HG03342 (cell line): ENCODE data around the gene RACGAP1.

Experiments
- ATAC-seq: cut with Tn5 transposase; IDR thresholded peaks from one replicate; pipeline ENCODE4 v1.9.1; 2021; ENCODE audit warnings: mild to moderate bottlenecking, moderate library complexity; ENCODE audit not compliant: unreplicated experiment

RACGAP1 gene

DNA sequence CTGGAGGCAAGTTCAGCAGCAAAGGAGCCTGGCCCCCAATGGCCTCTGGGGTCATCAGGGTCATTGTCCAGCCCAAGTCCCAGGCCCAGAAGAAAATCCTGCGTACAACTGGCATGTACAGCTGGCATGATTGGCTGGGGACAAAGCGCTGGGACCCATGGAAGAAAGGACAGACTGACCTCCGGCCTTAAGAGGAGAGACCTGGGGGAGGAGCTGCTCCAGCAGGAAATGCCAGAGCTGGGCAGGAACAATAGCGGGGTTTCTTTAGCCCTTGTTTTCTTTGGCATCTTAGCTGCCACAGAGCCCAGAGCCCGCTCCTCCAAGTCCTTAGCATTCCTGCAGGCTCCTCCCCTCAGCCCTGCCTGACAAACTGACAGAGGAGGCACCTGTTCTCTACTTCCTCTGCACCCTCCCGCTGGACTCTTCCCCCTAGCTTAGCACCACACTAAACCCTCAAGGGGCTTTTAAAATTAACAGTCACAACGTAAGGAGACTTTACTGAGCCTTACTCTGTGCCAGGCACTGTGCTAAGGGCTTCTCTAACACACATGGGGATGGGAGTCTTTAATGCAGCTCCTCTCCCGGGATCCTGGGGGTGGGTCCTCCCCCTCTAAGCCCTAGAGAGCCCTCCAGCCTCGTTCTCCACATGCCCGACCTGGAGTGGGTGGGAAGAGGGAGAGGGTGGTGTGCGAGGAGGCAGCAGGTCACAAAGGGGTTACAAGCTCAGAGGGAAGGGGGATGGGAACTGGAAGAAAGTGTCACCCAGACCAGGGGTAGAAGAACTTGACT lies 65.4 kb downstream of the RACGAP1 start:
- ATAC-seq: no peak

DNA sequence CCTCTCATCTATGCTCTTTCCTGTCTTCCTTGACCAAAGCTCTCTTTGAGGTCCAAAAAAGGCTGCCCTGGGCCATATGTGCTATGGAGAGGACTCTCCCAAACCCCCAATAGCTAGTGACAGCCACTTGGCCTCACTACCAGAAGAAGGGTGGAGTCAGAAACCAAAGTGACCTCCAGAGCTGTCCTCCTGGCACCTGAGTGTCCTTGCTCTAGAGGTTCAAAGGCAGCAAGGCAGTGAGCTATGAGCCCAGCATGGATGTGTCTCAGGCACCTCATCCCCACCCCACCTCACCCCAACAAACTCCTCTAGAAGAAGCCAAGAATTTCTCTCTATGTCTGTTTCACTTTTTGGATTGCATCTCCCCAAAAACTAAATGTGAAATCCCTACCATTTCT lies 67.7 kb downstream of the RACGAP1 start:
- ATAC-seq: no peak

DNA sequence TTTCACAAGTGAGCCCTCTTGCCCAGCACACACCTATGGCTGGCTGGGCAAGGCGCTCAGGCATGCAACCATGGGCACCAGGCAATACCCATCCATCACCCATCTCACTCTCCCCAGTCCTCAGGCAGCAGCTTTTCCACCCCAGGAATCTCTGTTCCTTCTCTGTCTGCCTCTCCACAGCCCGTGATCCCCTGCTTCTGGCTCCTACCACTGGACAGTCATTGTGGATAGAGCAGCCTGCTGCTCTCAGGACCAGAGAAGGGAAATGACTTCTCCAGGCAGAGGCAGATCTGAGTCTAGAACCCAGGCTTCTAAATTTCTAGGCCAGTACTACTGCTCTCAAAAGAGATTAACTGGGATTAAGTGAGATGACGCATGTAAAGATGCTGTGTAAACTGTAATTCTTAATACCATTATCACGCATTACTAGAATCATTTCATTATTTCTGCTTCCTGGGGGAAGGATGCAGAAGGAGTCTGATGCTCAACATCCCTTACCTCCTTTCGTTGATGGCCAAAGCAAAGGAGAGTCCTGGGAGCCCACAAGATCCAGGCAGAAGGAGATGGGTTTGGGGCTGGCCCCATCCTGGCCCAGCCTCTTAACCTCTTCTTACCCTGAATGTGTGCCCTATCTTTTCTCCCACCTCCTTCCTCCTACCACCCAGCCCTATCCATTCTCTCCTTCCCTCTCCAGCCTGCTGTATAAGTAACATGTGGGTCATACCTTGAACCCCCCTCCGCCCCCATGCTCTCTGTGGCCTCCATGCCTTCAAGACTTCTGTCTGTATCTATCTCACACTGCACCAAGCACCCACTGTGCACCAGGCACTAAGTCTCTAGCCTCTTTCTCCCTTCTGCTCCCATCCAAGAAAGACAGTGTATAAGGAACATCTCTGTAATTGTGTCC lies 68.4 kb downstream of the RACGAP1 start:
- no peak for ATAC-seq

DNA sequence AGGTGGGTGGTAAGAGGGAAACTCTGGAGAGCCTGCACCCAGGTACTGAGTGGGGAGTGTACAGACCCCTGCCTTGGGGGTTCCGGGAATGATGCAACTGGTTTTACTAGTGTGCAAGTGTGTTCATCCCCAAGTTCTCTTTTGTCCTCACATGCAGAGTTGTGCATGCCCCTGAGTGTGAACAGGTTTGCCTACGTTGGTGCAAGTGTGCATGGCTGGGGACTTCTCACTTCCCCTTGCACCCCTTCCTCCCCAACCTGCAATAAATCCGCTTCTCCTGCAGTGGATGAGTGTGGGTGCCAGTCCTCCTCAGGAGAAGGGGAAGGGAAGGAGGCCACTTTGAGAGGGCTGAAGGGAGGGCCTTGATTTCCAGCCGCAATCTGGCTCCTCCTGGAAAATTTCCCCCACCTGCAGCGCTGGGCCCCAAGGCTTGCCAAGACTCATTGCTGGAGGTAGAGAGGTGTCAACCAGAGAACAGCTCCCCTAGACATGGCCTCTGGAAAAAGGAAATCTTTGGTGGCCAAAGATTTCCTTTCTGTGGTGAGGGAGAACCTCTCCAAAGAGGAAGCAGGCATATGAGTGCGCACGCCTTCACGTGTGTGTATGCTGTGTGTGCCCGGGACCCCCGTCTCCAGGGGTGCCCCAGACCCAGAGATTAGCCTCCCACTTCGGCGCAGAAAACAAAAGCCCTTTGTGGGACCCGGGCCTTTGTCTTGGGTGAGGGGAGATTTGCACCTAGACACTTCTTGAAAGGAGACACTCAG lies 69.2 kb downstream of the RACGAP1 start:
- ATAC-seq: no peak

DNA sequence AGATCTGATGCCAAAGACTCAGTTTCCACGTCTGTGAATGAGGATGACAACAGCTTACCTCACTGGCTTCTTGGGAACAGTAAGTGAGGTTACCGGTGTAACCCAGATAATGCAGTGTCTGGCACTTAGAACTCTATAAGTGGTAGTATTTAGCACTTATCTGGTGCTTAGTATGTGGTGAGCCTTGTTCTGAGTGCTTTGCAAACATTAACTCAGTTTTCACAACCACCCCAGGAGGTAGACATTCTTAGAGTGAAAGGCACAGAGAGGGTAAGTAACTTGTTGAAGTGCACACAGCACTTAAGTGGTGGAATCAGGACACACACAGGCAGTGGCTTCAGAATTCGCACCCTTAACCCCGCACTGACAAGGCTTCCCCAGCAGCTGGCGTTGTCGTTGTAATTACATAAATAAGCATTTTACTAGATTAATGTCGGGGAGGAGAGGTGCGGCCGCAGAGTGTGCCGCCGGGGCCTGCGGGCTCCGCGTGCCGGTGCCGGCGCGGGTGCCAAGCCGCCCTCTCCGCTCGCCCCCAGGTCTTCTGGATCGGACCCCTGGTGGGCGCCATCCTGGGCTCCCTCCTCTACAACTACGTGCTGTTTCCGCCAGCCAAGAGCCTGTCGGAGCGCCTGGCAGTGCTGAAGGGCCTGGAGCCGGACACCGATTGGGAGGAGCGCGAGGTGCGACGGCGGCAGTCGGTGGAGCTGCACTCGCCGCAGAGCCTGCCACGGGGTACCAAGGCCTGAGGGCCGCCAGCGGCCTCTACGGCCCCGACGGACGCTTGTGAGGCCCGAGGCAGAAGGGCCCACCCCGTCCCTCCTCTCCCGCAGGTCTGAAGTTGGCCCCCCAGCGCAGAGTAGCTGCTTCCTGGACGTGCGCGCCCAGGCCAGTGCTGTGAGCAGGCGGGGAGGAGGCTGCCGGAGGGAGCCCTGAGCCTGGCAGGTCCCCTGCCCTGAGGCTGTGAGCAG lies 70.1 kb downstream of the RACGAP1 start:
- ATAC-seq: no peak

DNA sequence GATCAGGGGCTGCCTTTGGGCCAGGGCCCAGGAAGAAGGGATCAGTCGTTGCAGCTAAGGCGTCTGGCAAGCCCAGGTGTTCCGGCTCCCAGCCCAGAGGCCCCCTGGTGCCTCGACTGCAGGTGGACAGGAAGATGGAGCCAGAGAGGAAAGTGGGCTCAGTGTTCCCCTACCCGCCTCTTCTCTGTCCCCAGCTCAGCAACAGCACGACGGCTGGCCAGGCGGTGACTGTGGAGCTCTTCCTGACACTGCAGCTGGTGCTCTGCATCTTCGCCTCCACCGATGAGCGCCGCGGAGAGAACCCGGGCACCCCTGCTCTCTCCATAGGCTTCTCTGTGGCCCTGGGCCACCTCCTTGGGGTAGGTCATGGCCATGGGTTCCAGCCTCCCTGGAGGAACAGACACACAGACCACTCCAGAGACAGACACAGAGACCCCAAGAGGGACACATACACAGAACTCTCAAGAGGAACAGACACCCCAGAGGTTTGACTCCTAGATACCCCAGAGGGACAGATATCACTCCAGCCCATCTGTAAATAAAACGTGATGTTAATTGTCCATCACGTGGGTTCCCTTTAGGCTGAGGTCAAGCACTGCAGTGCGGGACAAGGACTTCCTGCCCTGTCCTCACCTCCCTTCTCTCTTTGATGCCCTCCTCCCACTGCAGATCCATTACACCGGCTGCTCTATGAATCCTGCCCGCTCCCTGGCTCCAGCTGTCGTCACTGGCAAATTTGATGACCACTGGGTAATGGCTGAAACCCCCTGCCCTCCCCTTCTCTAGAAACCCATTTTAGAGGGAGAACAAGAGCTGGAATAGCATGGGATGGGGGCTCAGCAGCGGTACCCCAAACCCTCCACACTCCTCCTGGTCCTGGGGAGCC lies 71.1 kb downstream of the RACGAP1 start:
- no peak for ATAC-seq

DNA sequence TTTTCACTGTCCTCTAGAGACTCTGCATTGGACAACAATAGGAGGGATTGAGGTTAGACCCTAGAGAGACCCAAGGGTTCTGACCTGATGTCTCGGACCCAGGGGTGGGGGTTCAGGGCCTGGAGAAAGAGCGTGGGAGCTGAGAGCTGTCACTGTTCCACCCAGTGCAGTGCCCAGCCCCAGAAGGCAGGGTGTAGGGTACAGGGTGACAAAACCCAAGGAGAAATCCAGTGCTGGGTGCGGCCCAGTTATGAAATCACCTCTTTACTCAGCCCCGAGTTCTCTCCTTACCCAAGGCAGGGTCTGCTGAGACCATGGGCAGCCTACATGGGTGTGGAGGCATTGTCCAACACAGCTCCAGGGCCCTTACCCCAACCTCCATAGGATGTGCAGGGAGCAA lies 72.1 kb downstream of the RACGAP1 start:
- ATAC-seq: no peak

DNA sequence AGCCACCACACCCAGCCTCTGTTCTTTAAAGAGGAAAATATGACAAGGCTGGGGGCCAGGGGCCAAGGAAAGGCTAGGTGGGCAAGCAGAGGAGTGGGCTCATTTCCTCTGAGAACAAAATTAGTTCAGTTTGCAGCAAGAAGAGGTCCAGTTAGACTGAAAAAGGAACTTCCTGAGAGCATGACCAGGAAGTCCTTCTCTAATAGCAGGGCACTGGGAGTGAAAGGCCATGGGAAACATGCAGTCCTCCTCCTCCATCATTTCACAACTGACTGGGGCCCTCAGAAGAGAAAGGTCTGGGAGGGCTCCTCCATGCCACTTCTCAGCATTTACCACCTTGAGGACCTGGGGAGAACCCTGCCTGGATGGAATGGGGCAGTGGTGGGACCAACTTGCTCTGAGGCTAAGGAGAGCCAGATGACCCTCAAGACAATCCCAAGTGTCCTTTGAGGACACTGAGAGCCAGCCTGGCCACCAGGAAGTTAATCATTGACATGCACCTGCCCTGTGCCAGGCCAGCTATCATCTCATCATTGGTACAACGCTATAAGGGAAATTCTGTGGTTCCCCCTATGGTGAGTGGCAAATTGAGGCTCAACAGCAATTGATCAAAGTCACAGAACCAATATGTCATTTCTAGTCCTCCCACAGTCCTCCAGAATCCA lies 72.8 kb downstream of the RACGAP1 start:
- no peak for ATAC-seq

DNA sequence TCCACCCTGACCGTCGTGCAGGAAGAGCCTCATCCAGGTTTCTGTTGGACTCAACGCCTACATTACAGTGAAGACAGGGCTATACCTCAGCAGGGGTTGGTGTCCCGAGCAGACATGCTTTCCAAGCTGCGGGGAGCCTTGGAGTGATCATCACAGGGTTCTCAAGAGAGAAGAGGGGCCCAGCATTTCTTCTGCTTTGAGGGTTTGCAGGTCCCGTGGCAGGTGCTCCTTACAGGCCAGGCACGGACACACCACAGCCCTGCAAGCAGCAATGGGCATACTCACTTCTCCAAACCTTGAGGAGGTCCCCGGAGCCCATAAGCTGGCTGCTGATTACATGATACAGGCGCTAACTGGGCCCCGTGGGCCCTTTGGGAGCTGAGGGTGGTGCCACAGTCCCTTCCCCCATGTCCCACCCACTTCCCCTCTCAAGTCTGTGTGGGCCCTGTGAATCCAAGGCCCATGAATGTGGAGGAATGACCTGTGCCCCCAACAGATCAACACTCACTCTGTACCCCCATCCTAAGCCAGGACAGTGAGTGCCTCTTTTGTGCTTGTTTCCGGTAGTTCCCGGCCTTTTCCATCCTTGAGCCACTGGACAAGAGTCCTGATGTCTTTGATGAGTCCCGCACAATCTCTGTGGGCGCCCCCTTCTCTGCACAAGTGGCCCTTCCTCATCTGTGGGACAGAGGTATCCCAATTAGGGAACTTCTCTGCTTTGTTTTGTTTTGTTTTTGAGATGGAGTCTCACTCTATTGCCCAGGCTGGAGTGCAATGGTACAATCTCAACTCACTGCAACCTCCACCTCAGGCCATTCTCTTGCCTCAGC lies 73.7 kb downstream of the RACGAP1 start:
- ATAC-seq: no peak

DNA sequence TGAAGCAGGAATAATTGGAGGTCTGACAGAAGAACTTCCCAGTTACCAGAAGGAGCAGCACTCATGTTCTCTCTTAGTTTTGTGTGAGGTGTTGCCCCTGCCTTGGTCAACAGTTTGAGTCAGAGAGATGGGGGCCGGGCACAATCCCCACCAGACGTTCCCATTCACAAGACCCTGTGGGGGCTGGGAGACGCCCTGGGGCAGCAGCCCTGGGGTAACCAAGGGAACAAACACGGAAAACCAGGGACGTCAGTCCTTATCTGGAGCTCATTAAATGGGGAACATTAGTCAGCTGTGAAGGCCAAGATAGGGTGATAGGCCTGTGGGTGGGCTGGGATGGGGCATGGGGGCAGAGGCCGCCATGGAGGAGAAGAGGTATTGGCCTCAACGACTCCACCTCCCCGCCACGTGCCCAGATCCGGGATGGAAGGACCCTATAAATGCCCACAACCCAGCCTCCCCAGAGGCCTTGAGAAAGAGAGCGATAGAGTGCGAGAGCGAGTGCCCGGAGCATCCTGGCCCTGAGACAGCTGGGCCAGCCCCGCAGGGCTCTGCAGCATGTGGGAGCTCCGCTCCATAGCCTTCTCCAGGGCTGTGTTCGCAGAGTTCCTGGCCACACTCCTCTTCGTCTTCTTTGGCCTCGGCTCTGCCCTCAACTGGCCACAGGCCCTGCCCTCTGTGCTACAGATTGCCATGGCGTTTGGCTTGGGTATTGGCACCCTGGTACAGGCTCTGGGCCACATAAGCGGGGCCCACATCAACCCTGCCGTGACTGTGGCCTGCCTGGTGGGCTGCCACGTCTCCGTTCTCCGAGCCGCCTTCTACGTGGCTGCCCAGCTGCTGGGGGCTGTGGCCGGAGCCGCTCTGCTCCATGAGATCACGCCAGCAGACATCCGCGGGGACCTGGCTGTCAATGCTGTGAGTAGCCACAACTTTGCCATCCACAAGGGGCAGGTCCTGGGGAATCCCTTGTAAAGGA lies 74.7 kb downstream of the RACGAP1 start, which contains the start of gene AQP2:
Gene AQP2, plus strand, starts transcription at position 465 of the 979 bp plus-strand sequence. Its CDS starts 94 bp downstream, at position 559.
- ATAC-seq: no peak

DNA sequence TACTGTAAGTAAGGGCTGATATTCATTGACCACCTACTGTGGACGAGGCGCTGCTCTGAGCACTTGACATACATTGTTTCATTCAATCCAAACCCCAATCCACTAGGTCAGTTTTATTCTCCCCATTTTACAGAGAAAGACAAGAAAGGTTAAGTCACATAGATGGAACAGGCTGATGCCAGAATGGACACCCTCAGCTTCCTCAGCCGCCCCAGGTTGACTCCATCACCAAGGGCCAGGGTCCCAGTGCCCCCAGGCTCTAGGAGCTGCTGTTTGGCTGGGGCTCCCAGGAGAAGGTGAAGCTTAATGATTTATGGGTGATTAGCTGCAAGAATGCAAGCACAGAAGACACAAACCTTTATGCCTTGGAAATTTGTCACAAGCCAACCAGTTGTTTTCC lies 75.4 kb downstream of the RACGAP1 start:
- ATAC-seq: no peak

DNA sequence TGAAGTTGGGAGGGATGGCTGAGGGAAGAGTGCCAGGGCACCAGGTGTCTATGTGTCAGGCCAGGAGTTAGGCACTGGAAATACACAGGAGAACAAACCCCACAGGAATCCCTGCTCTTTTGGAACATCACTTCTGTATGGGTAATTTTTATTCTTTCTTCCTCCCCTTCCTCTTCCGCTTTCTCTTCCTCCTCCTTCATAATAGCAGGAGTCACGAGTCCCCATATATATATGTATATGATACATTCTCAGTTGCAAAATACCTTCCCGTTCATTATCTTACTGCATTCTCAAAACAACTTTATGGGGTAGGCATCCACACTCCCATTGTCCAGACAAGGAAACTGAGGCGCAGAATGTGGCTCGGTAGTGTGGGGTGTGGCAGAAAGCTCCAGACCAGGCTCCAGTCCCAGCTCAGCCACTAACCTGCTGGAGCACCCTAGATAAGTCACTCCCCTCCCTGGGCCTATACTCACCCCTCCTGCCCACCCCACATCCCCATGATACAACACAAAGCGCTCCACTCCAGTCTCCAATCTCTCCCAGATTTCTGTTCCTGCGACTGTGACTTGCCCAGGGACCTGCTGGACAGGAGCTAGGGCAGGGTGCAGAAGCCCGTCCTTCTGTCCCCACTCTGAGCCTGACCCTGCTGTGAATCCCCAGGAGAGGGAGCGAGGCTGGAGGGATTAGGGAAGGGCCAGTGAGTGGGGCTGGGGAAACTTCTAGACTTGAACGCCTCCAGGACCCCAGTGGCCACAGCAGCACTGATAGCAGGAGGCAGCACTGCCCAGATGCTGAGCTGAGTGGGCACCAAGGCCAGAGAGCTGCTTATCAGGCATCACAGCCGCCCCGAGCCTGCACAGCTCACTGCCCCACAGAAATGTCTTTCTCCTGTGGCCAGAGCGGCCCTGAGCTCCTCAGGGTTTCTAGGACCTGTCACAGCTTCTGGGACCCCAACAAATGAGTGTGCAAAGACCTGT lies 76.1 kb downstream of the RACGAP1 start:
- ATAC-seq: no peak

DNA sequence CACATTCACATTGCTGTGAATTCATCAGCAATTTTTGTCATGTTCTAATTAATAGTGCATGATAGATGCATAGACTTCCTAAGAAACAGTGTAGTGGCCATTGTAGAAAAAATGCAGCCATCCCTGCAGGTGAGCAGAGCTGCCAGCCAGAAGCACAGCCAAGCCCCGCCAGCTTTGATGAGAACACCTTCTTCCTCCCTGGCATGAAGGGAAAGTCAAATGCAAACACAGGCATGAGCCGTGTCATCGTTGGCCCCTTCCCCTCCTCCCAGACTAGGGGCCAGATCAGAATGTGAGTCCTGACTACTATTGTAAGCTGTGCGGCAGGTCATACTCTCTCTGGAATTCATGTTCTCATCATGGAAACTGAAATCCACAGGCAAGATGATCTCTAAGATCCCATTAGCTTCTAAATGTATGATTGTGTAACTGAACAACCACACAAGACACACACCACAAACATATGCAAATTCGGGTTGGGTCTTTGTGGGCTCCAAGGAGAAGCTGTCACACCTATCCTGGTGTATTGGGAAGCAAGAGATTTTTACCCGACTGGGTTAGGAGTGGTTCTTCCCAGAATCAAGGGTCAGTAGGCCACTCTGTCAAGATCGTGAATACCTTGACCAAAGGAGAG lies 77.6 kb downstream of the RACGAP1 start:
- no peak for ATAC-seq

DNA sequence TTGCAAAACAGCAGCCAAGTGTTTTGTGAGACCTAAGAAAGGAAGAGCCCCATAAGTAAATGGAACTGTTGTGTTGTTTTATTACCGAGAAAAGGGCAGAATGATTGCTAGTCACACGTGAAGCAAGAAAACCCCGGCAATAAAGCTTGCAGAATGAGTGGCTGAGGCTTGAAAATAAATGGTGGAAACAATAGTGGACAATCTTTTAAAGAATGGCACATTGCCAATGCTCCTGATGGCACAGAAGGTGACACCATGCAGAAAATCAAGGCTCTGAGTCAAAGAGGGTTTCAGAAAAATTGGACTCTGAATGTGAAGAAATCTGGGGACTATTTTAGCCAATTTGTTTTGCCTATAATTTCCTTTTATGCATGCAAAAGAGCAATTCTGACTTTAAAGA lies 78.8 kb downstream of the RACGAP1 start:
- no peak for ATAC-seq

DNA sequence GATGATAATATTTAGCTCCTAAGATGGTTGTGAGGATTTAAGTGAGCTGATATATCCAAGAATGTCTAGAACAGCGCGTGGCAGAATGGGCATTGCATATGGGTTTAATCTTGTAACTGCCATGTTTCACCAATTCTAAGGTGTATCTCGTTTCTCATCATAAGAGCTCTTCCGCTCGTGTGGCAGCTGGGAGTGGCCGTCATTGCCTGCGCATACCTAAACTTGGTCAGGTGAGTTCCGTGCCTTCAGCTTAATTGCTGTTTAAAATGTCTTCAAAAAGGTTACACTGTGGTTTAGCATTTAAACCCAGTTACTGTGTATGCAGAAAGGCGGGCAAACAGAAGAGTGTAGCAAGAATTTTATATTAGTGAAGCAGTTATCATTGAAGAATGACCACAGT lies 79.2 kb downstream of the RACGAP1 start:
- no peak for ATAC-seq
